IPS-20b (cell line): ENCODE data around the gene OAS3.
"Not testable (repeated sequence)": the region's sequence is repeated elsewhere in the genome, so short reads cannot be mapped to it uniquely, and the experiment has no call there.

Experiments
- H3K27ac ChIP-seq: one replicate; pipeline ENCODE4 v1.5.1; 2013; ENCODE audit warnings: low read length
- H3K27me3 ChIP-seq: 2 replicates; pipeline ENCODE4 v1.6.1; 2013; ENCODE audit warnings: mild to moderate bottlenecking, low read length, inconsistent platforms; ENCODE audit not compliant: insufficient read depth
- H3K36me3 ChIP-seq: 2 replicates; pipeline ENCODE4 v1.6.1; 2013; ENCODE audit warnings: low read depth, mild to moderate bottlenecking, inconsistent platforms, low read length, moderate library complexity; ENCODE audit not compliant: insufficient read depth
- H3K4me1 ChIP-seq: 2 replicates; pipeline ENCODE4 v1.6.1; 2013; ENCODE audit warnings: mild to moderate bottlenecking, control low read depth, inconsistent platforms, low read length, moderate library complexity; ENCODE audit not compliant: insufficient read depth
- H3K4me3 ChIP-seq: 2 replicates; pipeline ENCODE4 v1.5.1; 2013; ENCODE audit warnings: mild to moderate bottlenecking, low read length, inconsistent platforms
- H3K9ac ChIP-seq: 2 replicates; pipeline ENCODE4 v1.6.1; 2013; ENCODE audit warnings: low read depth, mild to moderate bottlenecking, inconsistent platforms, low read length, moderate library complexity
- H3K9me3 ChIP-seq: 2 replicates; pipeline ENCODE4 v1.6.1; 2013; ENCODE audit warnings: mild to moderate bottlenecking, low read depth, low read length, inconsistent platforms; ENCODE audit not compliant: insufficient read depth

Gene OAS3

GRCh38 chr12:112974904-112975303, 36.6 kb downstream of the OAS3 start:
- Histone ChIP-seq H3K9me3 (no peaks in the 10 kb centered on the region), H3K4me1 (no peaks in the 10 kb centered on the region), H3K27ac (no peak overlapping the region), H3K9ac (no peak overlapping the region), H3K36me3 (no peaks in the 10 kb centered on the region), H3K4me3 (no peak overlapping the region), H3K27me3 (no peaks in the 10 kb centered on the region)

- H3K27ac ChIP-seq, result no peak overlapping the region
- no peak overlapping the region for H3K4me3 ChIP-seq
- H3K36me3 ChIP-seq, result no peaks in the 10 kb centered on the region
- no peak overlapping the region for H3K9ac ChIP-seq
- no peaks in the 10 kb centered on the region for H3K9me3 ChIP-seq
- no peaks in the 10 kb centered on the region for H3K27me3 ChIP-seq
- no peaks in the 10 kb centered on the region for H3K4me1 ChIP-seq
Observed at GRCh38 chr12:112977139-112977538, 38.9 kb downstream of the OAS3 start.

- Histone ChIP-seq H3K27ac (no peak overlapping the region), H3K4me1 (no peaks in the 10 kb centered on the region), H3K9me3 (no peaks in the 10 kb centered on the region), H3K36me3 (no peaks in the 10 kb centered on the region), H3K4me3 (no peak overlapping the region), H3K27me3 (no peaks in the 10 kb centered on the region), H3K9ac (no peak overlapping the region)
Observed at GRCh38 chr12:112977641-112978040, 39.4 kb downstream of the OAS3 start.

GRCh38 chr12:112978163-112979040, 40.1 kb downstream of the OAS3 start, which contains the start of gene OAS2:
Gene OAS2 (plus strand): TSS chr12:112978519. CDS start chr12:112978609, 90 bp downstream.
- no peaks in the 10 kb centered on the region for H3K36me3 ChIP-seq
- H3K9me3 ChIP-seq, result no peaks in the 10 kb centered on the region
- H3K27me3 ChIP-seq, result no peaks in the 10 kb centered on the region
- no peak within 1 kb of the TSS for H3K4me3 ChIP-seq
- no peaks in the 10 kb centered on the region for H3K4me1 ChIP-seq
- H3K27ac ChIP-seq, result no peak within 1 kb of the TSS
- no peak within 1 kb of the TSS for H3K9ac ChIP-seq

GRCh38 chr12:112979041-112979680, 40.9 kb downstream of the OAS3 start:
- Histone ChIP-seq H3K36me3 (no peaks in the 10 kb centered on the region), H3K27me3 (no peaks in the 10 kb centered on the region), H3K9ac (no peak overlapping the region), H3K9me3 (no peaks in the 10 kb centered on the region), H3K4me1 (no peaks in the 10 kb centered on the region), H3K27ac (no peak overlapping the region), H3K4me3 (no peak overlapping the region)

GRCh38 chr12:112980491-112981158, 42.4 kb downstream of the OAS3 start:
- peaks cover 5% of the 10 kb centered on the region; the same call in 1 of the 2 replicates for H3K9me3 ChIP-seq
- no peaks in the 10 kb centered on the region for H3K36me3 ChIP-seq
- no peaks in the 10 kb centered on the region for H3K4me1 ChIP-seq
- no peak overlapping the region for H3K9ac ChIP-seq
- H3K4me3 ChIP-seq, result no peak overlapping the region
- H3K27me3 ChIP-seq, result no peaks in the 10 kb centered on the region
- H3K27ac ChIP-seq, result no peak overlapping the region

GRCh38 chr12:112985642-112986290, 47.5 kb downstream of the OAS3 start:
- no peaks in the 10 kb centered on the region for H3K36me3 ChIP-seq
- H3K4me1 ChIP-seq, result peaks cover 5% of the 10 kb centered on the region; the same call in 1 of the 2 replicates
- H3K27ac ChIP-seq, result no peak overlapping the region
- H3K9ac ChIP-seq, result no peak overlapping the region
- H3K27me3 ChIP-seq, result no peaks in the 10 kb centered on the region
- peaks cover 5% of the 10 kb centered on the region; the same call in 1 of the 2 replicates for H3K9me3 ChIP-seq
- no peak overlapping the region for H3K4me3 ChIP-seq

GRCh38 chr12:112986291-112986800, 48.1 kb downstream of the OAS3 start:
- no peak overlapping the region for H3K27ac ChIP-seq

GRCh38 chr12:112987561-112987960, 49.3 kb downstream of the OAS3 start:
- H3K36me3 ChIP-seq, result no peaks in the 10 kb centered on the region

More at GRCh38 chr12:112986291-112986800, 48.1 kb downstream of the OAS3 start:
- Histone ChIP-seq H3K4me3 (no peak overlapping the region), H3K27me3 (no peaks in the 10 kb centered on the region), H3K36me3 (no peaks in the 10 kb centered on the region), H3K4me1 (peaks cover 5% of the 10 kb centered on the region; the same call in 1 of the 2 replicates), H3K9me3 (peaks cover 5% of the 10 kb centered on the region; the same call in 1 of the 2 replicates), H3K9ac (no peak overlapping the region)

GRCh38 chr12:112988224-112988623, 50.0 kb downstream of the OAS3 start:
- H3K27me3 ChIP-seq, result no peaks in the 10 kb centered on the region
- H3K27ac ChIP-seq, result no peak overlapping the region
- H3K9ac ChIP-seq, result no peak overlapping the region
- H3K9me3 ChIP-seq, result peaks cover 5% of the 10 kb centered on the region; the same call in 1 of the 2 replicates
- no peak overlapping the region for H3K4me3 ChIP-seq
- H3K4me1 ChIP-seq, result peaks cover 5% of the 10 kb centered on the region; the same call in 1 of the 2 replicates
- no peaks in the 10 kb centered on the region for H3K36me3 ChIP-seq

More at GRCh38 chr12:112987561-112987960, 49.3 kb downstream of the OAS3 start:
- no peaks in the 10 kb centered on the region for H3K27me3 ChIP-seq
- no peak overlapping the region for H3K9ac ChIP-seq
- no peak overlapping the region for H3K4me3 ChIP-seq
- H3K9me3 ChIP-seq, result peaks cover 5% of the 10 kb centered on the region; the same call in 1 of the 2 replicates
- peaks cover 5% of the 10 kb centered on the region; the same call in 1 of the 2 replicates for H3K4me1 ChIP-seq
- H3K27ac ChIP-seq, result no peak overlapping the region

- H3K4me3 ChIP-seq, H3K9ac ChIP-seq, H3K36me3 ChIP-seq, H3K4me1 ChIP-seq, H3K9me3 ChIP-seq, H3K27ac ChIP-seq, H3K27me3 ChIP-seq: not testable (repeated sequence)
Observed at GRCh38 chr12:112988823-112989385, 50.6 kb downstream of the OAS3 start.
